NCI-H187 (cell line): ENCODE data around the gene CPSF6.
"Not testable (repeated sequence)": the region's sequence is repeated elsewhere in the genome, so short reads cannot be mapped to it uniquely, and the experiment has no call there.

Experiments
- DNase-seq, 2 experiments: peaks; one replicate each; lab custom pipeline; 2025; lab: John Stamatoyannopoulos, UW

Gene CPSF6, protein sequence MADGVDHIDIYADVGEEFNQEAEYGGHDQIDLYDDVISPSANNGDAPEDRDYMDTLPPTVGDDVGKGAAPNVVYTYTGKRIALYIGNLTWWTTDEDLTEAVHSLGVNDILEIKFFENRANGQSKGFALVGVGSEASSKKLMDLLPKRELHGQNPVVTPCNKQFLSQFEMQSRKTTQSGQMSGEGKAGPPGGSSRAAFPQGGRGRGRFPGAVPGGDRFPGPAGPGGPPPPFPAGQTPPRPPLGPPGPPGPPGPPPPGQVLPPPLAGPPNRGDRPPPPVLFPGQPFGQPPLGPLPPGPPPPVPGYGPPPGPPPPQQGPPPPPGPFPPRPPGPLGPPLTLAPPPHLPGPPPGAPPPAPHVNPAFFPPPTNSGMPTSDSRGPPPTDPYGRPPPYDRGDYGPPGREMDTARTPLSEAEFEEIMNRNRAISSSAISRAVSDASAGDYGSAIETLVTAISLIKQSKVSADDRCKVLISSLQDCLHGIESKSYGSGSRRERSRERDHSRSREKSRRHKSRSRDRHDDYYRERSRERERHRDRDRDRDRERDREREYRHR

DNA sequence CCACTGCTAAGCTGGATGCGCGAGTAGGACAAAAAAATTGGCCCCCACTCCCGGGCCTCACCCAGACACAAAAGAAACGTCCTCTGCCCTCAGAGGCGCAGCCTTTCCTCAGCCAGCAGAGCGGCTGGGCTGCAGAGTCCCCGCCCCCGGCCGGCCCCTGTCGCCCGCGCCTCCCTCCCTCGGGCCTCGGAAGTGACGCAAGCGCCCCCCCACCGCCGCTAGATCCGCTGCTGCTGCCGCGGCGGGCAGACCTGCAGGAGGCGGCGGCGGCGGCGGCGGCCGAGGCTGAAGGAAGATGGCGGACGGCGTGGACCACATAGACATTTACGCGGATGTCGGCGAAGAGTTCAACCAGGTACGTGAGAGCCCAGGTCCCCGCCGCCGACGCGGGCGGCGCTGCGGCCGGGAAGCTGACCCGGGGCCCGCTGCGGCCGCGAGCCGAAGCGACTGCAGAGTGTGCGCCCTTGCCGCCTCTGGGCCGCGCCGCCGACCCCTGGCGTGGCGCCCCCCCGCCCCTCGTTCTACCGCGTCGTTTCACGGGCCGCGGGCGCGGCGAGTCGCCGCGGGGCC lies at the start of gene CPSF6:
Gene CPSF6, plus strand, starts transcription at position 218 of the 570 bp plus-strand sequence. Its CDS starts 78 bp downstream, at position 296.
- DNase-seq = peak; percentile 83 to 98

DNA sequence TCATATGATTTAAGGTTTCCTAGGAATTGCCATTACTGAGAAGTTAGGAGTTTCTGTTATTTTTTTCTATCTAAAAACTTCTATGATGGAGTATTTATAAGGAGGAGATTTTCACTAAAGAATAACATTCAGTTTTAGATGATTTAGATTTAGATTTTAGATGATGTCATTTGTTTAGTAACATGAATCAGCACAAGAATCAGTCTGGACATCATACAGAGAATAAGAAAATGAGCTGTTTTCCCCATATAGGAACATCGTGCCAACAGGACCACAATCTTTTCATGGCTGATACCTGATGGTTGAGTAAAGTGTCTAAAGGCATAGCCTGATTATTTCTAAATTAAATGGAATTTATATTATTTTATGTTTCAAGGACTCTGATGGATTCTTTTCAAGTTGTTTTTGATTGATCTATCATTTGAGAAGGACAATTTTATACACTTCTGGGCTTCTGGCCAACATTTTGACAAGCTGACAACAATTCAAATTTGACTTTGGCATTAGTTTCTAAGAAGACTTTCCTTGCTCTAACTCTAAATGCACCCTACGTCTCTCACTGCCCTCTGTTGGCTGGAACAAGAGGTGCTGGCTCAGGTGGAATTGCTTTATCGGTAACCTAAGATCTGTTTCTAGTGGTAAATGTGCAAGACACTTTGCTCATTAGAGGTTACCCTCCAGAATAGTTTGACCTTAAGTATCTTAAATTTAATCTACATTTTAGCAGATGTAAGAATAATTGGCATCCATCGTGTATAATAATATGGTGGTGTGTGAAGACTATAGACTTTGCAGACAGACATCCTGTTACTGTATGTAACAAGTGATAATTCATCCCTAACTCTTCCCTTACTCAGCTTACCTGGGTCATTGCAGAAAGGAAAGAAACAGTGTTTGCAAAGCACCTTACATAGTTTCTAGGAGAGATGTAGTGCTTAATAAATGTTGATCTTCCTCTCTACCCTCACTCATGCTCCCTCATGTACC lies 42.8 kb upstream of the CPSF6 start:
- no peak for DNase-seq

DNA sequence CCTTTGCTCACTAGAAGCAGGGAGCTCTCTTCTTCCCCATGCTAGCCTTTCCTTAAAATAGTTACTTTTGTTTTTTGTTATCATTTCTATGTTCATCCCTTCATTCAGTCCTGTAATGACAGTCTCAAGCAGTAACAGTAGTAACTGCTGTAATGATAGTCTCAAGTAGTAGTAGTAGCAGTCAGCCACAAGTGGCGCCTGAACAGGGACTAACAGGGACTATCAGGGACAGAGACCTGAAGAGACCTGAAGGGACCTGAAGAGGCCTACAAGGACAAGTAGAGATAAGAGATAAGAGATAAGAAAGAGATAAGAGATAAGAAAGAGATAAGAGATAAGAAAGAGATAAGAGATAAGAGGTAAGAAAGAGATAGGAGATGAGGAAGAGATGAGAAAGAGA lies 39.4 kb upstream of the CPSF6 start:
- not testable (repeated sequence) for DNase-seq

DNA sequence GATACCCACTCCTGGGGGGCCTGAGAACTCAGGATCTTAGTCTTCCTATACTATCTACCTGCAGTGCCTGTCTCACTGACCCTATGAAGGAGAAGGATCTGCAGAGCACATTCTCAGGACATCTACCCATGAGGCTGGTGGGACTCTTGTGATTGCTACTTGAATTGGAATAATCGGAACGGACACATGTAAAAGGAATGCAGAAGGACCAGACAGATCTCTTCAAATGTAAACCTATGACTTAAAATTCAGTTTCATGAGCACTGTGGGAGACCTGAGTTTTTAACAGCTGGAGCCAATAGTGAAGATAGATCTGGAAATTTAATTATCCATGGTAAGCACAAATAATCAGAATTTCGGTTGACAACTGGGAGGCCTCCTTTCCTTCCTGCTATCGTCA lies 35.2 kb upstream of the CPSF6 start:
- no peak for DNase-seq

DNA sequence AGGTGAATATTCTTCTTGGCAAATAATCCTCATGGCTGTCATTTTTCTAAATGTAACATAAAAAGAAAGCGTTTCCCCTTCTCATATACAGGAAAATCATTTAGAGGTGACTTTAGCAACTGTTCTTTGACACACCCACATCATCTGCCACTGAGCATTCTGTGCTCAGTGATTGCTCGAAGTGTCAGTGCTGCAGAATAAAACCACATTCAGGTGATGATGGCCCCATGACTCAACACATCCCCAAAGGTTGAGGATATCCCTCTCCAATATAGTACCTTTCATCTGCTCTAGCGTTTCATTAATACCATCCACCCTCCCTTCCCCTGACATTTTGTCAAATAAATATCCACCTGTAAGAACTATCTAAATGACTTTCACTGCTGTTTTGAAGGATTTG lies 28.7 kb upstream of the CPSF6 start:
- no peak for DNase-seq

DNA sequence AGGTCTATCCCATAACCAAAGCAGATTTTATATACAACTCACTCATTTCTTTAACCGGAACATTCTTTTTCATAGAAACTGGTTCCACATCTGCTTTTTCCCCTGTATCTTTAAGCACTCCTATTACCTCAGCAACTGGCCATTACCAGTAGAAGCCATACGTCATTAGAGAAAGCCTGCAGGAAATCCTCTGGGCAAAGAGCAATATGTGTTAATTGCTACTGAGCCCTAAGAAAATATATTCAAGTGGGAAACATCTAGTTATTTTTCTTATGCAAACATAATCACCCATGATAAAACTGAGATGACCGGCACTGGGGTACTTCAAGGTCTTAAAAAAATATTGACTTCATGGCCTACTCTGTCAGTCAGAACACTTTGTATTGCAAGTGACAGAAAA lies 28.2 kb upstream of the CPSF6 start:
- no peak for DNase-seq

DNA sequence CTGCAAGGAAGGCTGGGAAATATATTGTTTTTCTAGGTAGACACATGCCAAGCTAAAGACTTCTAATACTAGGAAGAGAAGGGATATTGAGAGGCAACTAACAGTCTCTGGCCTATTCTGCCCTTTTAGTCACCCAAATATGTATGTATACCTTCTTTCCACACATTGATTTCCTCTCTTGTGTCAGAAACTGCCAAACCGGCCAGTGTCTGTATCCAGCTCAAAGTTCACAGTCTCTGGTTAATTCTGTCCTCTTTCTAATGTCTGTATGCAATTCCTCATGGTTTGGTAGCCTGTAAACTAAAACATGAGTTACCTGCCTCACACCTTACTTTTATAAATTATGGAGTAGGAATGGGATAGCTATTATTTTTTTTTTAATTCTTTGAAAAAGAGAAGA lies 25.2 kb upstream of the CPSF6 start:
- DNase-seq = no peak

DNA sequence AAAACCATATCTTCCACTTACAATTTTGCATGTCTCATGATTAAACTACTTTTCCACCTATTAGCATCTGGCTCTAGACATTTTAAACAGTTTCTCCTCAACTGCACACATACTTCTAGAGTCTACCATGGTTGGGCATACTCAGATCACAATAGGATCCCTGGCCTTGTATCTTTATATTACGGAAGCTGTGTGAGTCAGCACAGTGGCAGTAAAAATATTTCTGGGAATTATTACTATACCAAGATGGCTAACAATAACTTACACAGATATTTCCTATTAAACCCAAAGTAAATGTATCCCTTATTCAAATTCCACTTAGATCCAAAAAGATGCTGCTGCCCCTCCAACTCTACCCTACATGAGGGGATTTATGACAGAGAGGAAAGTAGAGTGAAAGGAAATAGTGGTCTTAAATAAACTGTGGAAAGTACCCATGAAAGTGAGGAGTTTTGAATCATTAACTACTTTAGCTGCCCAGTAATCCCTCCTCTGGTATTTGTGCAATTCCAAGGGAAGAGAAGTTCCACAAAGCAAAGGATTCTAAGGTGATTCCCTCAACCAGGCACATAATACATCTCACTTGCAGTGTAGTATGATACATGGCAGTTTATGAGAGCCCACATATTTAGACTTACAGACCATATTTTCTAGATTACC lies 14.0 kb upstream of the CPSF6 start:
- DNase-seq = no peak

DNA sequence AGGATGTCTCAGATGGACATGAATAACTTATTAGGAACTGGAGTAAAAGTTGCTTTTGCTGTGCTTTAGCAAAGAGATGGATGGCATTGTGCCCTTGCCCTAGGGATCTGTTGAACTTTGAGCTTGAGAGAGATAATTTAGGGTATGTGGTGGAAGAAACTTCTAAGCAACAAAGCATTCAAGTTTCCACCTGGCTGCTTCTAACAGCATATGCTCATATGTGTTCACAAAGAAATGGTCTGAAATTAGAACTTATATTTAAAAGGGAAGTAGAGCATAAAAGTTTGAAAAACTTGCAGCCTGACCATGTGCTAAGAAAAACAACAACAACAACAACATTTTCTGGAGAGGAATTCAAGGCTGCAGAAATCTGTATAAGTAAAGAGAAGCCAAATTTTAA lies 7.9 kb upstream of the CPSF6 start:
- no peak for DNase-seq

DNA sequence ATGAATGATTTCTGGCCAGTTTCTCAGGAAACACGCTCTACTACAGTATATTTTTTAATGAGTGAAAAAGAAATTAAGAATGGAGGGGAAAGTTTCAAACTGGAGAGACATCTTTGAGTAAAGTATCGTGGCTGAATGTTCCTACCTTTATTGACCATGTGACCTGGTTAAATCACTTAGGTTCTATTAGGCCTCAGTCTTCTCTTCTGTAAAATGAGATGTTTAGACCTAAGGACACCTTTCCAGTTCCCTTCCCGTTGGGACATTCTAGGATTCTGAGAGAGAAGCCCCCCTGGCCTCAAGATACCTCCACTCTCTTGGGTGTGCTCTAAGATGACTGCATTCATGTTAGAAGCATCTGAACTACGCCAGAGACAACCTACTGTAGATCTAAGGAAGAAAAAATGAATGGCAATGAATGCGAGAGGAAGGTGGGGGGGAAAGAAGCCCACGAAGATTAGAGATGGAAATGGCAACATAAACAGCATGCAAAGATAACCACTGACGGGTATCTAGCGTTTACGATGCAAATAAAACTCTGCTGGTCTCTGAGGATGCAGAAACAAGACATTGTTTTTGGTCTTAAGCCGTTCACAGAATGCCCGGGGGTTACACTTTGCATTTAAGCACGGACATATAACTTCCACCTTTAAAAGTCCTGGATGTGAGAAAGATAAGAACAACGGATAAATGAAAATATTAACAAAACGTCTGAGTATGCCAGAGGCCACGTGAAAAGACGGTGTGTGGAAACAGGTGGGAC lies 599 bp upstream of the CPSF6 start:
- DNase-seq = no peak

DNA sequence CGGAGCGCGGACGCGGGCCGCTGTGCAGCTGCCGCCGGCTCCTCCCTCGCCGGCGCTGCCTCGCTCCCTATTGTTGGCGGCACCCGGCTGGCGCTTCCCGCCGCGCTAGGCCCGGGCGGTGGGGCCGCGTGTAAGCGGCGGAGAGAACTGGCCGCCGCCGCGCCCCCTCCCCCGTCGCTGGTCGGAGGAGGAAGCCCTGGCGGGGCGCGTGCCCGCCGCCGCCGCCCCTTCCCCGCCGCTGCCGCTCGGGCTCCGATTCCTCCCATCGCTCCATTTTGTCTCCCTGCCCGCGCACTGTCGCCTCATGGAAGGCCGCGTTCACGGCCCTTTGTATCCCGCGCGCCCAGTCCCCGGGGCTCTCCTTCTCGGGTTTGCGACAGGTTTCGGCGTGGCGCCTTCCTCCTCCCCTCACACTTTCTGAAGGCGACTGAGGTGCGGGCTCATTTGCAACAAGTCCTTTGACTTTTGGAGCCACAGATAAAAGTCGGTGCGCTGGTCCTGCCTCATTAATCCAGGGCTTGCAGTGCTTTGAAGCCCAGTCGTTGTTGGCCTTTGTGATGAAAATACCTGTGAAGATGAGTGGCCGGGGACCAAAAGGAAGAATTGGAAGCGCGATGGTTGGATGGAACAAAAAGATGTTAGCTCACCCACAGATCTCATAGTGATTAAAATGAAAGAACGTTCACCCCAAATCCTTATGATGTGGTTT lies 707 bp downstream of the CPSF6 start:
- peak; percentile 33 to 56 for DNase-seq

DNA sequence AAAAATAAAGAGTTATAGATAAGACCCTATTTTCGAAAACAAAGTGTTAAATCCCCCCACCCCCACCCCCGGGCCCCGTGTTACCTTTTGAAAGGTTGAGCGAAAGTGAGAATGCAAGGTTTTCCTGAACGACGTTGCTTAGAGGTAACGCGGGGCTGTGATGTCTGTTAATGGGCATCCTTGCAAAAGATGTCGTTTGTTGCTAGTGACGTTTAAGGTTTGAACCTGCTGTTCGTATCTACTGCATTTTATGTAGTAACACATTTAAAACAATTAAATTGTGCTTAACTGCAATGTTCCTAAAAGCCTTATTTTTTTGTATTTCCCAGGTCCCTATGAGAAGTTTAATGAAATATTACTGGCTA lies 1.2 kb downstream of the CPSF6 start:
- DNase-seq = no peak

DNA sequence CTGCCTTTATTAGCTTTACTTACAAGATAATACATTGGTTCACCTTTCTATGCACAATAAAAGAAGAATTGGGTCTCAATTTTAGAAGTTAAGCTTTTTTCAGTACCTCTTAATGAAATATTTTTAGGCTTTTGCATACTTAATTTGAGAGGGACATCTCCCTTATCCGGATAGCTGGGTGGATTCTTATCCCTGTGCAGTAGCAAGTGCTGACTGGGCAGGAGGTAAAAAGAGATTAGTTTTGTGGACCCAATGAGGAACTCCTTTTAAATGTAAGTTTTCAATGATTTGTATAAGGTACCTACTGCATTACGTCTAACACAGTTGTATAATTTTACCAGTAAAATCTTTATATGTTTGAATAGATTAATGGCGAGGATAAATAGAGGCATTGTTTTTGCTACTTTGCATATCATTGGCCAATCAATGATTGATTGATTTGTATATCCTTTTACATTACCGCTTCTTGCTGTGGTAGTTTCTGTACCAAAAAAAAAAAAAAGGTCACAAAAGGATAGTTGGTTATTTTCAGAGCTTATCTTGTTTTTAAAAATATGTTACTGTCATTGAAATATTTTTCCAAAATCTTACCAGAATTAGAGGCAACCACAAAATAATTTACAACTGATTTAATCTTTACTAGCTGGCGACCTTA lies 2.2 kb downstream of the CPSF6 start:
- no peak for DNase-seq

DNA sequence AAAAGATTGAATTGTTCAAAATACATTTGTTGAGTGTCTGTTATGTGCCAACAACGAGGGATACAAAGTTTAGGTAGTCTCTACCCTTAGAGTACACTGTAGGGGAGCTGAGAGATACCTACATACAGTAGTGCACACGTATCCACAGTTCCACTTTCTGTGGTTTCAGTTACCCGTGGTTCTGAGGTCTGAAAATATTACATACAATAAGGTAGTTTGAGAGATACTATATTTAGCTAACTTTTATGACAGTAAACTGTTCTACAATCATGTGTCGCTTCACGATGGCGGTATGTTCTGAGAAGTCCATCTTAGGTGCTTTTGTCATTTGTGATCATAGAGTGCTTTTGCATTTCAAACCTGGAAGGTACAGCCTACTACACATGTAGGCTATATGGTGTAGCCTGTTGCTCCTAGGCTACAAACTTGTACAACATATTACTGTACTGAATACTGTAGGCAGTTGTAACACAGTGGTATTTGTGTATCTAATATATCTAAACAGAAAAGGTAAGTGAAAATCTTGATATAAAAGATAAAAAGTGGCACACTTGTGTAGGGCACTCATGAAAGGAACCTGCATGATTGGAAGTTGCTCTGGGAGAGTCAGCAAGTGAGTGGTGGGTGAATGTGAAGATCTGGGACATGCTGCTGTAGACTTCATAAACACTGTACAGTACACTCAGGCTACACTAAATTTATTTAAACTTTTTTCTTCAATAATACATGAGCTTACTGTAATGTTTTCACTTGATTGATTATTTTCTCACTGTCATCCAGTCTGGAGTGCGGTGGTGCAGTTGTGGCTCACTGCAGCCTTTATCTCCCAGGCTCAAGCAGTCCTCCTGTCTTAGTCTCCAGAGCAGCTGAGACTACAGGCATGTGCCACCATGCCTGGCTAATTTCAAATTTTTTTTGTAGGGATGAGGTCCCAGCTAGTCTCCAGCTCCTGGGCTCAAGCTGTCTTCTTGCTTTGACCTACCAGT lies 4.0 kb downstream of the CPSF6 start:
- no peak for DNase-seq

DNA sequence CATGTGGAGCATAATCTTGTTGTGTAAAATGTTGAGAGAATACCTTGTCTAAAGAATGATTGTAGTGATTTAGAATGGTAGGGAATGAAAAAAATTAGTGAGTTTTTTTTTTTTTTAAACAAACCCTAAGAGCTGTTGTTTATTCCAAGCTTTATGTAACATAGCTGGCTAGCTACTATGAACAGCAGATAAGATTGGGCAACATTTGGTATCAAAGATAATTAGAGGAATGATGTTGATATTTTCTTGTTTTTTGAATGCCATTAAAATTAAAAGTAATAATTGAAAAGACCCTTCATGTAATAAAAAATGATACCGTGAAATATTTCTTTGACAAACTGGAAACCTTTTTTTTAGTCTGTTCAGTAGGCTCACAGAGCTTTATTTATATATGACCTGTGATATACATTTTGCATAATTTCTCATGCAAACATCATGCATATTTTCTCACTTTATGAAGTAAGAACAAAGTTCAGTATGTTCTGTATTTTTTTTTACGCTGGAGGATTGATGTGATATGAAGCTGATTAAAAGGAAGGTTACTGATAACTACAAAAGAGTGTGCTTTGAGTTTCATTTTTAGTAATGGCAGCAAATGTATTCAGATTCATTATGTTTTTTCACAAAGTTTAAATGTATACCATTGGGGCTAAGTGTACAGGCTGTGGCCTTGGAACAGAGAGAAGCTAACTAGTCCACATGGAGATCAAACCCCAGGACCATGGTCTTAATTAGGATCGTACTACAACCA lies 8.1 kb downstream of the CPSF6 start:
- no peak for DNase-seq

DNA sequence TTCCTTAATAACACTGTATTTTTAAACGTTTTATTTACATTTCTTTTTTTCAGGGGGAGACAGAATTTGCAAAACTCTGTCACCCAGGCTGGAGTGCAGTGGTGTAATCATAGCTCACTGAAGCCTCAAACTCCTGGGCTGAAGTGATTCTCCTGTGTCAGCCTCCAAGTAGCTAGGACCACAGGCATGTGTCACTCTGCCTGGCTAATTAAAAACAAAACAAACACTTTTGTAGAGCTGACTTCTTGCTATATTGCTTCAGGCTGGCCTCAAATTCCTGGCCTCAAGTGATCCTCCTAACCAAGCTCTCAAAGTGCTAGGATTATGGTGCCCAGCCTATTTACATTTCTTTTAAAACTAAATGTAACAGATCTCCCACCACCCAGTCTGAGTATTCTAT lies 12.7 kb downstream of the CPSF6 start:
- DNase-seq = no peak

DNA sequence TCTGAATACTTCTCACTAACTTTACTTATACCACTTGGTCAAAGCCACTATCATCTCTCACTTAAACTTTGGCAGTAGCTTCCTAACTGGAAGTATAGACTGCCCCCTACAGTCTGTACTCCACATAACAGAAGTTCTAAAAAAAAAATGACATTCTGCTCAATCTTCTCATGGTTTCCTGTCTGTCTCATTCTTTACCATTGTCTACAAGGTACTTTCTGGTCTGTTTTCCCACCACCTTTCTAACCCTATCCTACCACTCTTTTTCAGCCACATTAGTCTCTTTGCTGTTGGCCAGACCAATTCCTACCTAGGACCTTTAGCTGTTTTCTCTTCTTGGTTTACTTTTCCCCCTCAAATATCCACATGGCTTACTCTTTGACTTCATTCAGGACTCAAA lies 14.7 kb downstream of the CPSF6 start:
- no peak for DNase-seq

DNA sequence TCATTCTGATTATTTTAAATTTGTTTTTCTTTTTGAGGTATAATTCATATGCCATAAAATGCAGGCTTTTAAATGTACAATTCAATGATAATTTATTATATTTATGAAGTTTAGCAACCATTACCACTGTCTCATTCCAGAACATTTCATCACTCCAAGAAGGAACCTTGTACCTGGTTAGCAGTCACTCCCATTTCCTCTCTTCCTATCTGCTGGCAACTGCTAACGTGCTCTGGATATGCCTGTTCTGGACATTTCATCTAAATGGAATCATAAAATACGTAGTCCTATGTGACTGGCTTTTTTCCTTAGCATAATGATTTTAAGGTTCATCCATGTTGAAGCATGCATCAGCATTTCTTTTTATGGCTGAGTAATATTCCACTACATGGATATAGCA lies 15.5 kb downstream of the CPSF6 start:
- no peak for DNase-seq
